Suprapubic skin (tissue), 4 donors: ENCODE data around the gene BBS2.

ENCODE experiments used
- EP300 ChIP-seq: sonication (generic); formaldehyde crosslinking; IDR thresholded peaks from one replicate; pipeline ENCODE4 v1.6.1; 2017; ENCODE audit warnings: antibody characterized with exemption
- POLR2A ChIP-seq, 2 donors: fragments of 450-650 bp; IDR thresholded peaks; one replicate each; pipeline ENCODE4 v1.6.1; 2017; ENCODE audit warnings: antibody characterized with exemption in 2 of 2, mild to moderate bottlenecking in 2 of 2, moderate library complexity in 2 of 2
- POLR2AphosphoS5 ChIP-seq, 3 donors: sonication (generic); formaldehyde crosslinking; IDR thresholded peaks; one replicate each; pipeline ENCODE4 v1.6.1; 2017; ENCODE audit warnings: antibody characterized with exemption in 3 of 3
- TF ChIP-seq, protein P1 (sequence below), 2 donors: fragments of 200-600 bp in 1 of 2; fragments of 450-650 bp in 1 of 2; sonication (generic) in 1 of 2; IDR thresholded peaks; one replicate each; pipeline ENCODE4 v1.5.1; 2016 to 2019; ENCODE audit warnings: antibody characterized with exemption in 2 of 2, mild to moderate bottlenecking in 1 of 2, moderate library complexity in 1 of 2

- no peak for TF ChIP-seq POLR2AphosphoS5 (IDR thresholded peaks at IDR 0.05)
- TF ChIP-seq, protein P1, sequence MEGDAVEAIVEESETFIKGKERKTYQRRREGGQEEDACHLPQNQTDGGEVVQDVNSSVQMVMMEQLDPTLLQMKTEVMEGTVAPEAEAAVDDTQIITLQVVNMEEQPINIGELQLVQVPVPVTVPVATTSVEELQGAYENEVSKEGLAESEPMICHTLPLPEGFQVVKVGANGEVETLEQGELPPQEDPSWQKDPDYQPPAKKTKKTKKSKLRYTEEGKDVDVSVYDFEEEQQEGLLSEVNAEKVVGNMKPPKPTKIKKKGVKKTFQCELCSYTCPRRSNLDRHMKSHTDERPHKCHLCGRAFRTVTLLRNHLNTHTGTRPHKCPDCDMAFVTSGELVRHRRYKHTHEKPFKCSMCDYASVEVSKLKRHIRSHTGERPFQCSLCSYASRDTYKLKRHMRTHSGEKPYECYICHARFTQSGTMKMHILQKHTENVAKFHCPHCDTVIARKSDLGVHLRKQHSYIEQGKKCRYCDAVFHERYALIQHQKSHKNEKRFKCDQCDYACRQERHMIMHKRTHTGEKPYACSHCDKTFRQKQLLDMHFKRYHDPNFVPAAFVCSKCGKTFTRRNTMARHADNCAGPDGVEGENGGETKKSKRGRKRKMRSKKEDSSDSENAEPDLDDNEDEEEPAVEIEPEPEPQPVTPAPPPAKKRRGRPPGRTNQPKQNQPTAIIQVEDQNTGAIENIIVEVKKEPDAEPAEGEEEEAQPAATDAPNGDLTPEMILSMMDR (IDR thresholded peaks at IDR 0.05), result no peak
- no peak for TF ChIP-seq POLR2A (IDR thresholded peaks at IDR 0.05)
- no peak for TF ChIP-seq EP300
Observed at GRCh38 chr16:56478281-56479049, 41.4 kb downstream of the BBS2 start.
